ENCODE data around the gene CASP2. TPM values are rescaled to one million over a fixed set of nuclear protein-coding genes. Genes with fewer than 3 reads are reported as not detected.

CASP2 gene
- total RNA-seq, 1 experiment from 2014 or later = 65.3 TPM

GRCh38 chr7:143304938-143305337 lies 16.8 kb downstream of the CASP2 start:
- WGBS (ENCODE audit: extremely low coverage, insufficient read length, low lambda C conversion rate) = no CpG with 5 or more reads among the region's 6 CpGs
- no peaks in the 10 kb centered on the region for H3K9me3 Mint-ChIP-seq

More at GRCh38 chr7:143304938-143305337, 16.8 kb downstream of the CASP2 start:
- Histone ChIP-seq H3K27ac (ENCODE audit: insufficient read length, low read depth, low read length) (no peak overlapping the region), H4K8ac (replicated peaks; ENCODE audit: insufficient read length, low read depth, low read length) (no peak overlapping the region), H3T11ph (ENCODE audit: low read length) (no peak overlapping the region), H2AK5ac (ENCODE audit: insufficient read length, low read length) (no peak overlapping the region), H3K23ac (ENCODE audit: insufficient read length, low read depth, low read length) (no peak overlapping the region), H2BK15ac (ENCODE audit: low read depth, low read length) (no peak overlapping the region), H3K14ac (ENCODE audit: insufficient read depth, low read length) (no peak overlapping the region), H2BK120ac (ENCODE audit: low read depth, low read length, poor library complexity, severe bottlenecking) (no peak overlapping the region), H3K79me1 (ENCODE audit: insufficient read depth, low read depth, low read length, poor library complexity, severe bottlenecking) (no peaks in the 10 kb centered on the region), H3K9ac (ENCODE audit: extremely low read depth, insufficient read length, low read length) (no peak overlapping the region), H4K5ac (ENCODE audit: insufficient read length, low read depth, low read length) (no peak overlapping the region), H3K56ac (ENCODE audit: insufficient read length, low read depth, low read length) (no peak overlapping the region), H3K4me2 (ENCODE audit: insufficient read depth, insufficient read length, low read length) (no peak overlapping the region), H2BK12ac (ENCODE audit: insufficient read length, low read depth, low read length) (no peak overlapping the region), H3K27me3 (ENCODE audit: insufficient read depth, low read length) (no peaks in the 10 kb centered on the region), H3K9me3 (ENCODE audit: control insufficient read depth, low read depth, low read length) (no peaks in the 10 kb centered on the region), H4K91ac (ENCODE audit: insufficient read length, low read depth, low read length) (no peak overlapping the region), H2BK20ac (ENCODE audit: low read depth, low read length, poor library complexity, severe bottlenecking) (no peak overlapping the region), H3K18ac (ENCODE audit: insufficient read length, low read depth, low read length) (no peak overlapping the region), H2BK5ac (ENCODE audit: insufficient read length, low read length) (no peak overlapping the region), H3K79me2 (ENCODE audit: insufficient read depth, low read length) (no peaks in the 10 kb centered on the region), H2AFZ (ENCODE audit: low read length) (no peak overlapping the region), H3K4ac (ENCODE audit: low read depth, low read length) (no peak overlapping the region), H4K20me1 (ENCODE audit: control insufficient read depth, insufficient read depth, insufficient read length) (no peaks in the 10 kb centered on the region), H3K23me2 (ENCODE audit: insufficient read length, low read depth, low read length, poor library complexity, severe bottlenecking) (no peaks in the 10 kb centered on the region), H3K4me1 (ENCODE audit: insufficient read depth, low read length) (no peaks in the 10 kb centered on the region)
- Mint-ChIP-seq H3K36me3 (ENCODE audit: insufficient read depth in 1 of 3, low read depth in 3 of 3) (peaks cover 64 to 89% (median 87%) of the 10 kb centered on the region in 3 experiments), H3K4me1 (no peaks in the 10 kb centered on the region), H3K4me3 (no peak overlapping the region), H3K27ac (no peak overlapping the region), H3K27me3 (ENCODE audit: low read depth) (no peaks in the 10 kb centered on the region; the same call in 1 of the 2 replicates)
- TF ChIP-seq CTCF (conservative IDR thresholded peaks at IDR 0.05) = no peak
- no peak for DNase-seq
